Nephron (organoid): ENCODE results near the gene CD63.
A peak's percentile ranks its signal among the peaks of the same experiment; 100 is the strongest.

Source experiments
- H3K27ac Mint-ChIP-seq, 3 experiments: 2 replicates each; pipeline ENCODE4 v1.8.0; 2020; ENCODE audit warnings: mixed read lengths in 3 of 3, mild to moderate bottlenecking in 2 of 3, moderate library complexity in 1 of 3
- H3K27me3 Mint-ChIP-seq: 2 replicates; pipeline ENCODE4 v1.8.0; 2021; ENCODE audit warnings: low read depth, mild to moderate bottlenecking, moderate library complexity, mixed read lengths
- H3K36me3 Mint-ChIP-seq: 2 replicates; pipeline ENCODE4 v1.8.0; 2020; ENCODE audit warnings: low read depth, mixed read lengths
- H3K4me1 Mint-ChIP-seq: 2 replicates; pipeline ENCODE4 v1.8.0; 2020; ENCODE audit warnings: mixed read lengths
- H3K4me3 Mint-ChIP-seq, 3 experiments: 2 replicates each; pipeline ENCODE4 v1.8.0; 2020; ENCODE audit warnings: mild to moderate bottlenecking in 3 of 3, mixed read lengths in 3 of 3, moderate library complexity in 2 of 3
- H3K9me3 Mint-ChIP-seq: 2 replicates; pipeline ENCODE4 v1.8.0; 2020; ENCODE audit warnings: mixed read lengths
- TF ChIP-seq, protein P1 (sequence below), 3 experiments: fragments of 200-600 bp; sonication (generic); IDR thresholded peaks; one replicate each; pipeline ENCODE4 v1.5.0; 2021; ENCODE audit warnings: antibody characterized with exemption in 3 of 3; ENCODE audit not compliant: unreplicated experiment in 3 of 3

Gene CD63

DNA sequence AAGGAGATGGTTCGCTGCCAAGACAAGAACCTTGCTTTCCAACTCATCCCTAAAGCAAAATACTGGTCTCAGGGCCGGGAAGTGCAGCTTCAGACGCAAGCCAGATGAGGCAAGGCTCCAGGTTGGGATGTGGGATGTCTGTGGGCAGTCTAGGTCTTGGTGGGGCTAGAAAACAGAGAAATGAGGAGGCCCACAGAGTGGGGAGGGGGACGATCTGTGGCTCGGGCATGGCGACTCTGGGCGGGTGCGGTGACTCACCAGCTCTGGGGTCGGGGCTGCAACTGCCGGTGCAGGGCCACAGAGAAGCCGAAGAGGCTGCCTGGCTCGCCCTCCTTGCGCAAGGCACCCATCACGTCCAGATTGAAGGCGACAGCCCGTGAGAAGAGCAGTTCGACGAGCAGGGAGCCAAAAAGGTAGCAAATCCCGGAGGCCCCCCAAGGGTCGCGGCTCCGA, 21.6 kb downstream of the CD63 start:
- Mint-ChIP-seq H3K4me1 (peaks cover 80% of the 10 kb centered on the region), H3K36me3 (no peaks in the 10 kb centered on the region), H3K27ac (peak overlapping the region in 2 of 3 experiments; percentile 44 to 89), H3K27me3 (peaks cover 41% of the 10 kb centered on the region), H3K4me3 (peak overlapping the region; percentile 82 to 90 (median 90)), H3K9me3 (no peaks in the 10 kb centered on the region)
- TF ChIP-seq, protein P1, sequence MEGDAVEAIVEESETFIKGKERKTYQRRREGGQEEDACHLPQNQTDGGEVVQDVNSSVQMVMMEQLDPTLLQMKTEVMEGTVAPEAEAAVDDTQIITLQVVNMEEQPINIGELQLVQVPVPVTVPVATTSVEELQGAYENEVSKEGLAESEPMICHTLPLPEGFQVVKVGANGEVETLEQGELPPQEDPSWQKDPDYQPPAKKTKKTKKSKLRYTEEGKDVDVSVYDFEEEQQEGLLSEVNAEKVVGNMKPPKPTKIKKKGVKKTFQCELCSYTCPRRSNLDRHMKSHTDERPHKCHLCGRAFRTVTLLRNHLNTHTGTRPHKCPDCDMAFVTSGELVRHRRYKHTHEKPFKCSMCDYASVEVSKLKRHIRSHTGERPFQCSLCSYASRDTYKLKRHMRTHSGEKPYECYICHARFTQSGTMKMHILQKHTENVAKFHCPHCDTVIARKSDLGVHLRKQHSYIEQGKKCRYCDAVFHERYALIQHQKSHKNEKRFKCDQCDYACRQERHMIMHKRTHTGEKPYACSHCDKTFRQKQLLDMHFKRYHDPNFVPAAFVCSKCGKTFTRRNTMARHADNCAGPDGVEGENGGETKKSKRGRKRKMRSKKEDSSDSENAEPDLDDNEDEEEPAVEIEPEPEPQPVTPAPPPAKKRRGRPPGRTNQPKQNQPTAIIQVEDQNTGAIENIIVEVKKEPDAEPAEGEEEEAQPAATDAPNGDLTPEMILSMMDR (IDR thresholded peaks at IDR 0.05; ENCODE audit: unreplicated experiment in 3 of 3): no peak

DNA sequence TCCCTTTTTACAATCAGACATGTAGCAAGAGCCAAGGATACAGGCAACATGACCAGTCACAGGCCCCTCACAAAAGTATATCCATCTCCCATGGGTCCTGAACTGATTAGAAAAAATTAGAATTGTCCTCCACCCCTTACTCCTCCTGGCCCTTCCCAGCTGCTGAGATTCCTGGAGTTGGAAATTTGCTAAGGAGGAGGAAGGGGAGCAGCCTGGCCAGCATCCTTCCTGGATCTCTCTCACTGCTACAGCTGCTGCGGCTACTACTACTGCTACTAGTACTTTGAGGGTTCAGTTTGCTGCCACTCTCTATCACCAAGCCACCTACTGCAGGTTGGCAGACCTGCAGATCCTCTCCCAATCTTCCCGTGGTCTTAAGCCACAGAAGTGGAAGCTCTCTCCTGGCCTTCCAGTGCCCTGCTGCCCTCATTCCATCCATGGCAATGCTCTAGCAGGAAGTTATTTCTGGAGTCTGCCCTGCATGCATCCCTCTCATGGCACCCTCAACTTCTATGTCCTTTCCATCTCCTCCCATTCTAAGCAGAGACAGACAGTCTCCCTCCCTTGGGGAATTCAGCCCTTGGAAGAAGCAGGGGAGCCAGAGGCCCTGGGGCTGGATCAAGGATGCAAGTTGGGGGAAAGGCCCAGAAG, 22.1 kb downstream of the CD63 start:
- TF ChIP-seq, protein P1 (IDR thresholded peaks at IDR 0.05; ENCODE audit: unreplicated experiment in 3 of 3): no peak
- H3K27ac Mint-ChIP-seq: peak overlapping the region in 2 of 3 experiments; percentile 44 to 89
- H3K9me3 Mint-ChIP-seq: no peaks in the 10 kb centered on the region
- H3K36me3 Mint-ChIP-seq: no peaks in the 10 kb centered on the region
- peaks cover 76% of the 10 kb centered on the region for H3K4me1 Mint-ChIP-seq
- peaks cover 36% of the 10 kb centered on the region for H3K27me3 Mint-ChIP-seq
- peak overlapping the region; percentile 82 to 90 (median 90) for H3K4me3 Mint-ChIP-seq

DNA sequence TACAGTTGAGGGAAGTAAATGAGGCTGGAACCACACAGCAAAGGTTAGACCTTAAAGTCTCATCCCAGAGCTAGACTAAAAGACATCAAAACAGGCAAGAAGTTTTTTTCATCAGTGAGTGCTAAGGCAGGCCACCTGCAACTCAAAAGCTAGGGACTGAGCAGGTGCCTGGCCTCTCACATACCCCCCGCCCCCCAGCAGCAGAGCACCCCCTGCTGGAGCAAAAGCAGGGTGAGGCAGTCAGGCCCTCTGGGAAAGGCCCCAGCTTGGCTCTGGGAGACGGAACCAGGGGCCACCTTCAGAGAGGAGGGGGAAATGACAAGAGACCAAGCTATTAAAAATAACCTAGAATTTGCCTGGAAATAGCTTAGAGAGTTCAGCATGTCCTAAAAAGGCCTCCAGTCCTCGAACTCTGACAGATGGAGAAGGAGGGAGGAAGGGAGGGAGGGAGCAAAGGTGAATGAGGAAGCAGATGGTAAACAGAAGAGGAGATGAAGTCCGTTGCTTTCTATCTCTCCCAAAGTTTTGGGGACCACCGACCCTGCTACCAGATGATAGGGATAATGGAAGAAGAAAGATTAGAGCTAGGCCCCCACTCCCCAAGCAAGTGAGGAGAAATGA, 22.9 kb downstream of the CD63 start:
- H3K36me3 Mint-ChIP-seq: no peaks in the 10 kb centered on the region
- TF ChIP-seq, protein P1 (IDR thresholded peaks at IDR 0.05; ENCODE audit: unreplicated experiment in 3 of 3): peak in 1 of 3 experiments; percentile 17
- peak overlapping the region; percentile 82 to 90 (median 90) for H3K4me3 Mint-ChIP-seq
- no peaks in the 10 kb centered on the region for H3K9me3 Mint-ChIP-seq
- H3K27ac Mint-ChIP-seq: peak overlapping the region in 2 of 3 experiments; percentile 49 to 89
- peaks cover 35% of the 10 kb centered on the region for H3K27me3 Mint-ChIP-seq
- peaks cover 81% of the 10 kb centered on the region for H3K4me1 Mint-ChIP-seq

DNA sequence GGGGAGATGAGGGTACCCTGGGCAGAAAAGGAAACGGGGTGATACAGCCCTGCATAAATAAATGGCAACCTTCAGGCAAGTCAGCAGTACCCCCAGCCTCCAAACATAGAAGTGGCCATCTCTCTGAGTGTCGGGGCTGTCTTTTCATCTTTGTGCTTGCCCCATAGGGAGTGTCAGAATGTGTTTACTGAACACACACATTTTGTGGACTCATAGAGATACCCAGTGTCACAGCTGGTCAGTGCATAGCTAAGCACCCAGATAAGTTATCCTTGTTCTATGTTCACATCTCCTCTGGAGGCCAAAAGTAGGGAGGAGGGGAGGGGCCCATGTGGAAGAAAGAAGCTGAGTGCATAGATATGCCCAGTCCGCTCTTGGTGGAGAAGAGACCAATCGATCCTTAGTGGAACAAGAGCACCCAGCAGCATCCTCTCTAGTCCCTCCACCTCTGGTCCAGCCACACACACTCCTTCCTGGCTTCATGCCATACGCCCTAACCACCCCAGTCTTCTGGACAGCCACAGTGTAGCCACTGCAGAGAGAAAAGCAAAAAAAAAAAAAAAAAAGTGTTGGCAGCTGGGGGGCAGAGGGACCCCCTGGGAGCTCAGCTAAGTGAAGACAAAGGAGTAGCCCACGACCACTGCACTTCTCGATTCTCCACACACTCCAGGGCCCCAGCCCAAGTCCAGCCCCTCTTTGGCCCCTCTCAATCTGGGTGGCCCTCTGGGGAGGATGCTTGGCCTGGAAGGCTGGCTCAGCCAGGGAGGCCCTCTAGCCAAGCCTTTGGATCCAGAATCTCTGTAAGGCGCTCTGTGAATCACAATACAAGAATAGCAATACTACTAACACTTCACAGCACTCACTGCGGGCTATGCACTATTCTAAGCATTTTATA, 23.7 kb downstream of the CD63 start:
- H3K27me3 Mint-ChIP-seq: peaks cover 30% of the 10 kb centered on the region
- peak overlapping the region; percentile 34 to 90 (median 90) for H3K4me3 Mint-ChIP-seq
- no peaks in the 10 kb centered on the region for H3K9me3 Mint-ChIP-seq
- TF ChIP-seq, protein P1 (IDR thresholded peaks at IDR 0.05; ENCODE audit: unreplicated experiment in 3 of 3): no peak
- no peaks in the 10 kb centered on the region for H3K36me3 Mint-ChIP-seq
- peaks cover 80% of the 10 kb centered on the region for H3K4me1 Mint-ChIP-seq
- peak overlapping the region in 2 of 3 experiments; percentile 86 to 89 for H3K27ac Mint-ChIP-seq

DNA sequence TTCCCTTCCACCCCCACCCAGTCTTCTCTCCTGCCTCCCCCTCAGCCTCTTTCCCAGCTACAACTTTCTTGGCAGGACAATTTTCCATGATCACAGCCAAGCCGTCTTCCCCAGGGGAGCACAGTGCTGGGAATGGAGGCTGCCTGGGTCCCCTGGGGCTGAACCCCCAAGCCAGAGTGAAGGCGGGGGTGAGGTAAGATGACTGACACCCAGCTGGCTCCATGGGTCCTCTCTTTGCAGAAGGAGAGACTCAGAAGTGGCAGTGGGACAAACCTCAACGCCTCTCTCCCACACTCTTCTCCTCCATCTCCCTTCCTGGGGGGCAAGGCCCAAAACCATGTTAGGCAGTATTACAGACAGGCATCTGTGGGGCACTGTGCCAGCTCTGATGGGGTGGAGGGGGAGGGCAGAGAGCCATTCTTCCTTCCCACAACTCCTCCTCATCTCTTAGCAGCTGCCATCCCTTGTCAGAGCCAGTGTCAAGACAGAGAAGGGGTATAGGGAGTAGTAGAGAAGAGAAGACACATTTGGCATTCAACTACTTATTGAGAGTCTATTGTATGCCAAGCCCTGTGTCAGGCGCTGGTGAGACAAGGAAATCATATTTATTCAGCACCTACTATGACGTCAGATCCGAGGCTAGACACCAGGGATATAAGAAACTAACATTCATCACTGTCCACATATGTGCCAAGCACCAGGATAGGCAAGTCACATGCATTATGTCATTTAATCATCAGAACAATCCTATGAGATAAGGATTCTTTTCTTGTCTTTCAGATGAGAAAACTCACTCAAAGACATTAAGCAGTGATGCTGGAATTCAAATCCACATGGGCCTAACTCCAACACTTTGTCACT, 24.7 kb downstream of the CD63 start:
- H3K36me3 Mint-ChIP-seq: no peaks in the 10 kb centered on the region
- peak overlapping the region in 2 of 3 experiments; percentile 68 to 90 for H3K4me3 Mint-ChIP-seq
- peak overlapping the region in 2 of 3 experiments; percentile 86 to 89 for H3K27ac Mint-ChIP-seq
- H3K4me1 Mint-ChIP-seq: peaks cover 71% of the 10 kb centered on the region
- peaks cover 24% of the 10 kb centered on the region for H3K27me3 Mint-ChIP-seq
- H3K9me3 Mint-ChIP-seq: no peaks in the 10 kb centered on the region
- TF ChIP-seq, protein P1 (IDR thresholded peaks at IDR 0.05; ENCODE audit: unreplicated experiment in 3 of 3): no peak
